ENCODE results near the gene KANSL2. TPM values are rescaled to one million over a fixed set of nuclear protein-coding genes. Genes with fewer than 3 reads are reported as not detected.

Gene KANSL2
- total and polyA plus RNA-seq, 9 of the 15 experiments (the other 6 are each of a cell fraction or from before 2014, with no cell fraction given), result 41.1 to 89.8 (median 55.4) TPM

GRCh38 chr12:48690990-48691389 lies 9.0 kb upstream of the KANSL2 start:
- ChIA-PET POLR2A (interaction anchor here (0.6 to 1.9 kb wide), 6 partner anchors 9 to 133 kb away, joined by 3 to 12 read pairs (median 3); partner anchors contain the start of genes CCNT1 and KANSL2), CTCF (ENCODE audit: low intra/inter-chr PET ratio) (no interaction called here)
- H3K4me3 ChIP-seq, result no peak overlapping the region
- no peak overlapping the region for H3K4me2 ChIP-seq (ENCODE audit: insufficient read depth, low read length)
- ATAC-seq (no peak), DNase-seq (ENCODE audit: extremely low read depth in 1 of 4, low spot score in 3 of 4) (no peak), FAIRE-seq (no peak)
- H3K36me3 ChIP-seq (ENCODE audit: control insufficient read depth, insufficient read depth, low read length), result peaks cover 83% of the 10 kb centered on the region
- intact Hi-C loops (cut with micrococcal nuclease), result no loop called here
- in situ Hi-C loops (cut with MboI), result no loop called here
- H4K20me1 ChIP-seq (replicated peaks; ENCODE audit: control insufficient read depth, insufficient read depth, low read length), result peaks cover 14% of the 10 kb centered on the region; the same call in 1 of the 2 replicates
- peaks cover 42% of the 10 kb centered on the region for H3K79me2 ChIP-seq (ENCODE audit: control insufficient read depth, insufficient read depth, low read length)
- H3K27me3 ChIP-seq (ENCODE audit: control insufficient read depth in 2 of 2, insufficient read depth in 2 of 2, low read length in 2 of 2), result no peaks in the 10 kb centered on the region
- H3K4me1 ChIP-seq (replicated peaks in 1 of 2; ENCODE audit: control insufficient read depth in 2 of 2, insufficient read depth in 2 of 2, low read length in 2 of 2), result peaks cover 10 to 25% of the 10 kb centered on the region in 2 experiments; a peak in 3 of 5 replicates
- H3K9ac ChIP-seq (ENCODE audit: insufficient read depth in 1 of 2, low read depth in 2 of 2, low read length in 2 of 2), result no peak overlapping the region
- H3K27ac ChIP-seq (ENCODE audit: extremely low read depth, low read depth, low read length), result no peak overlapping the region
- BruUV-seq (replicated peaks), result no TSS peak
- no peaks in the 10 kb centered on the region for H3K9me1 ChIP-seq (ENCODE audit: control insufficient read depth, insufficient read depth, low read length)
- 86% methylated on average over 4 of the region's 4 CpGs for WGBS (ENCODE audit: insufficient coverage, low coverage, missing lambda C conversion rate)
- H3K9me3 ChIP-seq (replicated peaks; ENCODE audit: control insufficient read depth, insufficient read depth, low read depth, low read length), result no peaks in the 10 kb centered on the region
- TF ChIP-seq ESRRA (IDR thresholded peaks at IDR 0.05; ENCODE audit: borderline replicate concordance, low read depth) (no peak), TEAD2 (tag; IDR thresholded peaks at IDR 0.05) (no peak), MAFK (IDR thresholded peaks at IDR 0.05; ENCODE audit: low read length) (no peak), ATF4 (CRISPR knock-in tag; IDR thresholded peaks at IDR 0.05) (no peak)
- H2AFZ ChIP-seq (ENCODE audit: low read depth, low read length), result no peak overlapping the region

- Histone ChIP-seq H3K9ac (ENCODE audit: insufficient read depth in 1 of 2, low read depth in 2 of 2, low read length in 2 of 2) (no peak overlapping the region), H4K20me1 (replicated peaks; ENCODE audit: control insufficient read depth, insufficient read depth, low read length) (peaks cover 14% of the 10 kb centered on the region; the same call in 1 of the 2 replicates), H3K9me1 (ENCODE audit: control insufficient read depth, insufficient read depth, low read length) (no peaks in the 10 kb centered on the region), H3K9me3 (replicated peaks; ENCODE audit: control insufficient read depth, insufficient read depth, low read depth, low read length) (no peaks in the 10 kb centered on the region), H3K4me3 (no peak overlapping the region), H3K79me2 (ENCODE audit: control insufficient read depth, insufficient read depth, low read length) (peaks cover 42% of the 10 kb centered on the region), H3K27me3 (ENCODE audit: control insufficient read depth in 2 of 2, insufficient read depth in 2 of 2, low read length in 2 of 2) (no peaks in the 10 kb centered on the region), H3K36me3 (ENCODE audit: control insufficient read depth, insufficient read depth, low read length) (peaks cover 78% of the 10 kb centered on the region), H3K27ac (ENCODE audit: extremely low read depth, low read depth, low read length) (no peak overlapping the region), H2AFZ (ENCODE audit: low read depth, low read length) (no peak overlapping the region), H3K4me1 (replicated peaks in 1 of 2; ENCODE audit: control insufficient read depth in 2 of 2, insufficient read depth in 2 of 2, low read length in 2 of 2) (peaks cover 10 to 25% of the 10 kb centered on the region in 2 experiments; a peak in 3 of 5 replicates), H3K4me2 (ENCODE audit: insufficient read depth, low read length) (no peak overlapping the region)
- no peak for ATAC-seq
- in situ Hi-C loops (cut with MboI), result no loop called here
- WGBS (ENCODE audit: insufficient coverage, low coverage, missing lambda C conversion rate), result 85% methylated on average over 4 of the region's 4 CpGs
- no peak for DNase-seq (ENCODE audit: extremely low read depth in 1 of 4, low spot score in 3 of 4)
- POLR2A ChIA-PET, result interaction anchor here (0.6 to 1.9 kb wide), 4 partner anchors 8 to 133 kb away, joined by 3 to 12 read pairs (median 4); partner anchors contain the start of gene KANSL2
- no TSS peak for BruUV-seq (replicated peaks)
- CTCF ChIA-PET (ENCODE audit: low intra/inter-chr PET ratio), result no interaction called here
- FAIRE-seq, result no peak
- intact Hi-C loops (cut with micrococcal nuclease), result no loop called here
- TF ChIP-seq MYBL2 (IDR thresholded peaks at IDR 0.05; ENCODE audit: low read depth) (no peak), MYBL2 (CRISPR knock-in tag; IDR thresholded peaks at IDR 0.05; ENCODE audit: borderline replicate concordance) (no peak), HNRNPL (IDR thresholded peaks at IDR 0.05; ENCODE audit: low read depth, low read length) (no peak), ZBTB11 (CRISPR knock-in tag; IDR thresholded peaks at IDR 0.05) (no peak)
Measured at GRCh38 chr12:48690436-48690835, 8.4 kb upstream of the KANSL2 start.

Data from K562 (cell line).